Measurements from ENCODE around the gene NUP205.
A peak's percentile ranks its signal among the peaks of the same experiment; 100 is the strongest.
"Not testable (repeated sequence)": the region's sequence is repeated elsewhere in the genome, so short reads cannot be mapped to it uniquely, and the experiment has no call there.

Gene NUP205

GRCh38 chr7:135692055-135692454 lies 134.3 kb downstream of the NUP205 start:
- in situ Hi-C loops (cut with HindIII; ENCODE audit: low pct_ligation_motif_present, low sequenced_read_pairs): no loop called here
- Histone ChIP-seq H3K4me3 (ENCODE audit: low read depth, low read length) (no peak overlapping the region), H3K27me3 (replicated peaks) (no peaks in the 10 kb centered on the region), H3K27ac (peak overlapping the region; percentile 28), H3K36me3 (replicated peaks) (no peaks in the 10 kb centered on the region)
- no peak for TF ChIP-seq CTCF (IDR thresholded peaks at IDR 0.05; ENCODE audit: low read depth, low read length, missing control alignments)
- peak; percentile 43 for DNase-seq

GRCh38 chr7:135692606-135693005 lies 134.9 kb downstream of the NUP205 start:
- H3K27me3 ChIP-seq (replicated peaks); H3K27ac ChIP-seq; H3K36me3 ChIP-seq (replicated peaks); DNase-seq; H3K4me3 ChIP-seq (ENCODE audit: low read depth, low read length); in situ Hi-C loops (cut with HindIII; ENCODE audit: low pct_ligation_motif_present, low sequenced_read_pairs): not testable (repeated sequence)

GRCh38 chr7:135693558-135693957 lies 135.8 kb downstream of the NUP205 start:
- DNase-seq: no peak
- Histone ChIP-seq H3K36me3 (replicated peaks) (no peaks in the 10 kb centered on the region), H3K4me3 (ENCODE audit: low read depth, low read length) (no peak overlapping the region), H3K27me3 (replicated peaks) (no peaks in the 10 kb centered on the region), H3K27ac (no peak overlapping the region)
- in situ Hi-C loops (cut with HindIII; ENCODE audit: low pct_ligation_motif_present, low sequenced_read_pairs): no loop called here
- TF ChIP-seq CTCF (IDR thresholded peaks at IDR 0.05; ENCODE audit: low read depth, low read length, missing control alignments): no peak

- no peak for TF ChIP-seq CTCF (IDR thresholded peaks at IDR 0.05; ENCODE audit: low read depth, low read length, missing control alignments)
- no peak for DNase-seq
- H3K36me3 ChIP-seq (replicated peaks): no peaks in the 10 kb centered on the region
- H3K27ac ChIP-seq: no peak overlapping the region
- H3K4me3 ChIP-seq (ENCODE audit: low read depth, low read length): no peak overlapping the region
- in situ Hi-C loops (cut with HindIII; ENCODE audit: low pct_ligation_motif_present, low sequenced_read_pairs): no loop called here
- no peaks in the 10 kb centered on the region for H3K27me3 ChIP-seq (replicated peaks)
Measured at GRCh38 chr7:135697276-135698049, 139.7 kb downstream of the NUP205 start.
